GM21367 (cell line): Measurements from ENCODE around the gene EMX2.

Experiments
- ATAC-seq: cut with Tn5 transposase; IDR thresholded peaks from one replicate; pipeline ENCODE4 v1.9.1; 2021; ENCODE audit not compliant: unreplicated experiment

The EMX2 gene

DNA sequence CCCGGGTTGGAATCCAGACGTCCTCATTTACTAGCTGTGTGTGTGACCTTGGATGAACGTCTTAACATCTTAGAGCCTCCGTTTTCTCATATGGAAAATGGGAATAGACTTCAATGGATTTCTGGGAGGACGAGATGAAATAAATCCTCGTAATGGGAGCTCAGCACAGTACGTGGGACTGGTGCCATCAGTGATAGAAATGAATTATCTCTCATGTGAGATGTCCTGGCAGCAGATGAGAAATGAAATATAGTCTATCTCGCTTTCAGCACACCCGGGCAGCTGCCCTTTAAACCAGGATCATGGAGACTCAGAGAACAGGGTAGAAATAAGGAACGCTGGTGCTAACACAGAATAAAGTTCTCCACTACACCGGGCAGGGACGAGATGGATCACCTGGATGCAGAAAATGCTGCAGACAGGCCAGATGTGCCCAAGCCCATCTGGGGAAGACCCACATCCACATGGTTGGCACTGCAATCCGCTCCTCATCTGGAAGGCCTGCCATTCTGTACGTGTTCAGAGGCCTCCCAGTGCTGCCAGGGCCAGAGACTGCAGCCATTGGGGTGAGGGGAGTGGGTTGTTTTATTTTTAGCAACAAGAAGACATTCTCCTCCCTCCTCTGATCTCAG lies 11.1 kb upstream of the EMX2 start:
- ATAC-seq = no peak

DNA sequence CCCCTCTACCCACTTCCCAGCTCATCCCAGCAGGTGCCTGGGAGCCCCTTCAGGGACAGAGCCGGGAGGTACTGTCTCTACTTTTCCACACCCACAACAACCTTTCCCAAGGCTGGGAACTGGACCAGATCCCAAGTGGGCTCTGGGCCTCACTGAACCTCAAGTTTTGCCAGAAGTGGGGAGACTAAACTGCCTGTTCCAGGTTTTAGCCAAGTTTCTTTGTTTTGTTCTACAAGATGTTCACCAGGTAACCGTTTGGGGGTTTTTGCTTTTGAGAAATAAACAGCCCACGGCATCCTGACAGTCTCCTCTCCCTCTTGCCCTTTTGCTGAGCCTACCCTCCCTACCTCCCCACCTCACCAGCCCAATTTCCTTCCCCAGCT lies 10.6 kb upstream of the EMX2 start:
- ATAC-seq = no peak

DNA sequence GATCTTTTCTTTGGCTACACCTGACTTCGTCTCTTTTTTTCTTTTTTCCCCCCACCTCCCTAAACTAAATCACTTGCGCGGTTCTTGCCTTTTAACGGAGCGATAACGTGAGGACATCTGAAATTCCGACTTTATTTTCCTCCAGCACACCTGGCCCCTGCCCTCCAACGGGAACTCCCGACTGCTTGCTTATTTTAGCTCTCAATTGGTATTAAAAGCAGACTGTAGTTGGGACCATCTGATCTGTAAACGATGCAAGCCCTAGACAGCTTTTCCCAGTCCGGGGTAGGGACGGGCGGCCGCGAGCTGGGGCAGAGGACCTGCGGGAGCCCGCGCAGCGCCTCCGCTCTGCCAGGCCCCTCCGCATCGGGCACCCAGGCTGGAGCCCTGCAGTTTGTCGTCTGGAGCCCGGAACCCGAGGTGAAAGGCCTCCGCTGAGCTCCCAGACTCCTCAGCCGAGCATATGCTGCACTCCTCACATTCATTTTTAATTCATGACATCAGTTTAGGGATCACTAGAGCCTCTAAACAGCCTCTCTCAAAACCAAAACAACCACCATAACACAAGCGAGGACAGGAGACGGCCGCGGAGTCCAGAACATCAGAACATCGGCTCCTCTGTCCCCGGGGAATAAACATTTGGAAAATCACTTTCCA lies 10.0 kb upstream of the EMX2 start:
- ATAC-seq = no peak

DNA sequence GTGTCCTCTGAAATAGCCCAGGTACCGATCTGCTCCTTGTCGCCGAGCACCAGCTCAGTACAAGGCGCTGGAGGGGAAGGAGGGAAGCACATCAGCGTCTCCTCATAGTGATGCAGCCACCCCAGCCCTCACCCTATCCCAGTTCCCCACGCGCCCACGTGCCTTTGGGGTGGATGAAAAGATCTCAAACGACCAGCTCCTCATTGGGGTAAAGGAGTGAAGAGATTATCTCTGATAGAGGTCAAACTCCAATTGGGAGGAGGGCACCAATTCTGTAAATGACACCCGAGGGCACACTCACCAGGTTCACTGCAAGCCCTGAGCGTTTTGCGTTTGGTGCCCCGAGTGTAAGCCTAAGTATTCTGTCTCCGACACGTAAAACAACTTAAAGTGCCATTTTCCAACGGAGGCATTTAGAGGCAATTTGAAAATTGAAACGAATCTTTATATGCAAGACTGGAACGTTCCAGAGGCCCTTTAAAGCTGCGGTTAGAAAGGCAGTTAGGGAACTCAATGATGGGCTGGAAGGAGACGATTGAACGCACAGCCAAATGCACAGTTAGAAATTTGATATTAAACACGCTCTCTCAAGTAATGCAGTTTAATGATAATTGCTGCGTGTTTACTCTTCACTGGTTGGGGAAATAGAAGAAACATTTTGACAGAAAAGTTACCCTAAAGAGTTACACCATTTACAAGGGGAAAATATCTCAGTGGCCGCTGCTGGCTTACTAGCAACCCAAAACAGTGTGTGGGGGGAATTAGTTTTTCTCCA lies 8.9 kb upstream of the EMX2 start:
- no peak for ATAC-seq

DNA sequence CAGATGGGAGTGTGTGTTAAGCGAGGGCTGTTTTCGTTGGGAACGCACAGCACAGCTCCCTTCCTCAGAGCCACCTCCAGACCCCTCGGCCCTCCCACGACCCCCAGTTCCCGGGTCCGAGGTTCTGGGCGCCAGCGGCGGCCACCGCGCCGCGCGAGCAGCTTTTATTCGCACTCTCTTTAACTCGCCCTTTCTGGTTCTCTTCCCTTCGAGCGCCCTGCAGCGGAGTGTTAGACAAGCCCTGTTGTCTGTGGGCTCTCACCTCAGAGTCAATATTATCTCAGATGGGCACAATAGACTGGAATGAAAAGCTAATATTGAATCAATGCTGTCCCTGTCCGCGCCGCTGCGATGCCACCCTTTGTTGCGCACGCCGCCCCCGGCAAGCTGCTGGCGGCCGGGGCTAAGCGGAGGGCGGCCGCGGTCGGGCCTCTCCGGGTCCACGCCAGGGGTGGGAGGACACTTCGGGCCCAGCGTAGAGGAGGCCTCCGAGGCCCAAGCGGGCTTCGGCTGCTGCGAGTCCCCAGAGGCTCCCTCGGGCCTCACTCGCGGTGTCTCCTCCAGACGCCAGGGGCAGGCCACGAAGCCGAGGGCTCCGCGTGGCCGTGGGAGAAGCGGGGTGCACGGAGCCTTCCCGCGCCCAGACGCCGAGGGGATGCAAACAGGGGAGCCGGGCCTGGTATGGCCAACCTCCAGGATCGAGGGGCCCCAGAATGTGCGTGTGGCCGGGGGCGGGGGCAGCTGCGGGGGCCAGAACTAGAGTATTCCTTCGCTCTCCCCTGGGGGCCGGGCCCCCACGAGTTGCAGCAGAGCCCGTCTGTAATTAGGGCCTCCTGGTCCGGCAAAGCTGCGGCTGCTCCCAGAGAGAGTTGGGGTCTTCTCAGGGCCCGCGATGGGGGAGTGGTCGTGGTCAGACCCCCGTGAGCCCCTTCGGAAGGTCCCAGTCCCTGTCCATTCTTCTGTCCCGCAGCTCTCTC lies 7.9 kb upstream of the EMX2 start:
- no peak for ATAC-seq

DNA sequence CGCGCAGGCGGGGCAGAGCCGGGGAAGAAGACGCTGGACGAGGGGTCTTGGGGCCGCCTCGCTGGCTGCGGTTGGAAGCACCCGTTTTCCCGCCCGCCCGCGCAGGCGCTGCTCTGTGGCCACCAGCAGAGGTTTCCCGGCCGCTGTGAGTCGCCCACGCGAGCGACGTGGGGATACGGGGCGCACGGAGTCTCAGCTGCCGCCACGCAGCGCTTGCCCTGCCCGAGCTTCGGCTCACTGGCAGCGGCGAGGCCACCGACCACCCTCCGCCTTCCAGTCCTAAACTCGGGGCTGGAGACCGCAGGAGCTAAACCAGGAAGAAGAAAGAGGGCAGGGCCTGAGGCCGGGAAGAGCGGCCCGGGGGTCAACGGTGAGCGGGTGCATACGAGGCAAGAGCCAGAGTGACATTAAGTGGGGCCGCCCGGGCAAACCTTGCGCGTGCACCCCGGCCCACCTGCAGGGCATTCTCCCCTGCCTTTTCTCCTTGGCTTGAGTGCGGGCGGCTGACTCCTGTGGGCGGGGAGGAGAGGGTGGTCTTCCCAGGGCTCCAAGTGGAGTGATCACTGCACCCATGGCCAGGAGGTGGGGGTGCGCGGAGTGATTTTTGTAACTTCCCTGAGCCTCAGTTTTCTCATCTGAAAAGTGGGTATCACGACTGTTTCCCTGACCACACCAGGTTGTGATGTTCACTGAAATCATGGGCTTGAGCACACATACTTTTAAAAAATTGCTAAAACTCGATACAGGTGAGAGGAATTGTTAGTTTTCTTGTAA lies 7.1 kb upstream of the EMX2 start:
- ATAC-seq = no peak

DNA sequence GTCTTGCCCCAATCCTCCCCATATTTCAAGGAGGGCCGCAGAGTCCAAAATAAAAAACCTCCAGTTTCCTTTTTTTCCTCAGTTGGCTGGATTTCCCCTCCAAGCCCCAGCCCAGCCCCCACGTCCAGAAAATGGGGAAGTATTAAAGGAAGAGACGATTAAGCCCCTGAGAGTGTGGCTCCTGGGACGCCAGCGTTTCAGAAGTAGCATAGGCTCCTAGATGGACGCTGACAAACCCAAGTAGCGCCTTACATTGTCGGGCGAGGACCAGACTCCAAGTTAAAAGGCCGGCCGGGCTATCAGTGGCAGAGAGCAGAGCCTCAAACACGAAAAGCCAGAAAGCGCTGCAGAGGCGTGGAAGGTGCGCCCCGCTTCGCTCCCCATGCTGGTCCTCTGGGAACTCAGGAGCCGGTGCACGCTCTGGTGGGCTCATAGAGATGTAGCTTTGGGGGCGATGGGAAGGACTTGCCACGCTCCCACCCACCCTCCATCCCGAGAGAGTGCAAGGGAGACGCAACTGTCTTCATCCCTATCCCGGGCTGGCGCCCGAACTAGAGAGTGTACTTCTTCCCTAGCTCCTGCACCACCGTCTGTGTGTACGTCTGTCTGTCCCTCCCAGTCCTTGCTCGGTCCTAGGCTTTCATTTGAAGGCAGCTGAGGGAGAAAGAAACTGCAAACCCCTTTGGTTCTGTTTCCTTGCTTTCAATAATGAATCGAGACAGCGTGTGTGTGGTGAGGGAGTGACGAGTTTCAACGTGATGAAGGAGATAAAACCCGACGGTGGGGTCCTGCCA lies 6.3 kb upstream of the EMX2 start:
- no peak for ATAC-seq

DNA sequence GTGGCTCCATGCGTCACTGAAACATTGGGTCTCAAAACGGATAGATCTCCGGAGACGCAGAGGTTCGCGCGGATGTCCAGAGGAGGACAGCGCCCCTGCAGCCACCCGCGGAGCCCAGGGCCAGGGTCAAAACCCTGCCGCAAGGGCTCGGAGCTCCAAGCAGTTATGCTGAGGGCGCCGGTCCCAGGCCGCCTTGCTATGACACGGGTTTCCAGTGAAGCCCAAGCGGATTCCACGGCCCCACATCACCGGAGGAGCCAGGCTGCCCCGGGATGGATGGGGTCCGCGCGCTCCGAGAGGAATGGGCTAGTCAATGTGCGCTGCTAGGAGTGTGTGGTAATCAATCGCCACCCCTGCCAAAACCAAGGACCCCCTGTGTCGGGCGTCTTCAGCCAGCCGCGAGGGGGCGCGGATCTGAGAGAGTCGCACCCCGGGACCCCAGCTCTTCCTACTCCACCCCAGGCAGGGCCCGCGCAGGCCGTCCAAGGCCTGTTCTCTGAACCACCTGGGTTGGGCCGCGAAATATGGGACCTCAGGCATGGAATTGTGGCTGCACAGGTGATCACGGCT lies 5.6 kb upstream of the EMX2 start:
- no peak for ATAC-seq

DNA sequence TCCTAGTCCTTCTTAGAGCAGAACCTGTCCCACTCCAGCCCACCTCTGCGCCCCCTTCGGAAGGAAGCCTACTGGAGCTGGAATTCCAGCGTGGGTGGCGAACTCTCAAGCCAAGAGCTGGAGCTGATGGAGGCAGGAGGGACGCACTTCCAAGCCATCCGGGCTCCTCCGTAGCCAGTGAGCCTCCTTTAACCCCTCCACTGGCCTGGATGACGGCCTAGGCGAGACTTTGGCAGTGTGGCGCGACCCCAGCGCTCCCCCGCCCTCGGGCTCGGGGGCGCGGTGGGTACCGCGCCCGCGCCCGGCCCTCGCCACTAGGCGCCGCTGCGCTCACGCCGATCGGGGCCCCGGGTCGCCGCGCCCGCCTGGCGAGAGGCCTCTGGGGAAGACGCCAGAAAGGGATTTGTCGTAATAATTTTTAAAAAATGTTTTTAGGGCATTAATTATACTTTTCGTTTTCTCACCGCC lies 5.1 kb upstream of the EMX2 start:
- no peak for ATAC-seq

DNA sequence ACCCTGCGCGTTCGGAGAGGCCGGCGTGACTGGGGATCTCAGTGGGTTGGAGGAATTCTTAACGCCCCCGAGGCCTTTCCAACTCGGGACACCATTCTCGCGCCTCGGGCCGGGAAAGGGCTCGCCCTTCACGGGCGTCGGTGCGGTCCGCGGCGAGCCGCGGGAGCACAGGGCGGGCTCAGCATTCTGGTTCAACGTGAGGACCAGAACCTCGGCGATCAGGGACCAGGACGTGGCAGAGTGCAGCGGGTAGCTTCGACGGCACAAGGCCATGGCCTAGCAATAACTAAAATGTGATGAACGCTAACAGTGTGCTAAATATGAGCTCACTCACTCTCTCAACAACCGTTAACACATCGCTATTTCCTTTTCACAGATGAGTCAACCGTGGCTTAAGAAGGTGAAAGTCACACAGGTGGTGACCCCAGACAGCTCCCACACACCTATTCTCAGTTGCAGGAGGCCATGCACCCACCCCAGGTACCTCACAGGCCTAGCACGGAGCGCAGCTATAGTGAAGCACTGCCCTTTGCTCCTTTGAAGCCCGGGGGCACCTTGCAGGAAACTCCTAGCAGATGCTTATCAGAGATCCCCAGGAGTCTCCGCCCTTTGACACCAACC lies 4.5 kb upstream of the EMX2 start:
- ATAC-seq = peak; percentile 52

DNA sequence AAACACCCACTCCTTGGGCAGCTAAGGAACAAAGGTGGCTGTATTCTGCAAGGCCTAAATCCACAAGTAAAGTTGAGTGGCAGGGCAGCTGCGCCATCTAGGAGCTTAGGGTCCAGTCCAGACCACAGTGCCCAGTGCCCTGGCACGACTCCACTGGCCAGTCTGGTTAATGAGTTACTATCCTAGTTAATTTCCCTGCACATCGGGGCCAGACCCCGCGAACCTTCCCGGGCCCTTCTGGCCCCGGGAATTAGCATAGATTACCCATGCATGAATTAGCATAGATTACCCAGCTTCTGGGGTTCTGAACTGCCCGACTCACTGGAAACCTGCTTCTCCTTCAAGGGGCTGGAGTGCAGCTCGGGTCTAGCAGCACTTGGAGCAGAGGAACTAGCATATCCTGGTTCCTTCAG lies 3.2 kb upstream of the EMX2 start:
- no peak for ATAC-seq

DNA sequence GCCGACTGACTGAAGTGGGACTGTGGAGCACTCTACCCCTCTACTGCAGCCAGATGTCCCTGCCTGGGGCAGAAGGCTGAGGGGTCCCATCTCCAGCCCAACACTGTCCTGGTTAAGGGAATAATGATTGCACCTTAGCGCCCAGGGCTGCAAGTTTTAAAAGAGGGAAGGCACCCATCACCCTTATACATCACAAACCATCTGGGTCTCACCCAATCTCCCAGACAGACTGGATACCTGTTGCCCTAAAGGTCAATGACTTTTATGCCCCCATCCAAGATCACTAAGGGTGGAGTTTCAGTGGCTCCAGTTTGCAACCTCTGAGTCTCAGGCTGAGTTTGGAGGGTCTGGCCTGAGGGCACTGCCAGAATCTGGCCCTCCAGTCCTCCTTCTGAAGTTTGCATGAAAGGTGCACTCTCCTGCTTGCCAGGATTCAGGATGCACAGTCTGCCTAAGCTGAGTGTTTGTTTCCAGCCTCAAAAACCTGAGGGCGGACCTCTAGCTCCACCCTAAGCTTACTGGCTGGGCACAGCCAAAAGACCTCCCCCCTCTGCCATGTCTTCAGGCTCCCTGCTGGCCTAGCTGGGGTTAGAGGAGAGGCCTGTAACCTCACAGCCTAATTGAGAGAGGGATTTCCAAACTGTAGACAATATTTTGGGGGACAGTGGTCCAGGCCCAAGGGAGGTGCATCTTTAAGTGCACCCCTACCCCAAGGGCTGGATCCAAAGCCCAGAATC lies 2.5 kb upstream of the EMX2 start:
- ATAC-seq = no peak

DNA sequence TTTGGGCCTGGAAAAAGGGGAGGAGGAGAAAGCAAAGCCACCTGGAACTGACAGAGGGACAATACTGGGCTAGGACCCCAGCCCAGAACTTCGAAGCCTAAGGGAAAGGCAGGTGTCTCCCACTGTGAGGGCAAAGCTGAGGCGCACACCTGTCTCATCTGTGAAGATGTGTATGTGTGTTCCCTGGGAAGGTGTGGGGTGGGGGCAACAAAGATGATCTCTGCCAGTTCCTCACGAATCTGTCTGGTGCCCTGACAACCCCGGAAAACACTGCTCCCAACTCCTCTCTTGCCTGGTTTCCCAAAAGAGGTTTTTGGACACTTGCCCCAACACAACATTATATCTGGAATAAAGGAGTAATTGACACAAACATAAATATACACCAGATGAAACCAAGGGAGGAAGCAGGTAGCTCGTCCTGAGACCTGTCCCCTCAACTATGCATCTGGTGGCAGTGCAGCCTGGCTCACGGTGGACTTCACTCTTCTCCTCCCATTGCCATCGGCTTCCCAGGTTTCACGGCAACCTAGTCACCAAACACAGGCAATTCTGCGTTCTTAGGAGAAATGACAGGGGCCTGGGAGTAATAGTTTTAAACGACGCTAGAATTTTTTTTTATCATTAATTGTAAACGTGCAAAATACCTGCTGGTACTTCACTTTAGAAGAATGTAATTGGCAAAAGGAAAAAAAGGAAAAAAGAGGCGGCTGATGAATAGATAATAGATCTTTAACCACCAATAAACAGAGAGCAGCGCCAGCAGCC lies 1.7 kb upstream of the EMX2 start:
- ATAC-seq = no peak

DNA sequence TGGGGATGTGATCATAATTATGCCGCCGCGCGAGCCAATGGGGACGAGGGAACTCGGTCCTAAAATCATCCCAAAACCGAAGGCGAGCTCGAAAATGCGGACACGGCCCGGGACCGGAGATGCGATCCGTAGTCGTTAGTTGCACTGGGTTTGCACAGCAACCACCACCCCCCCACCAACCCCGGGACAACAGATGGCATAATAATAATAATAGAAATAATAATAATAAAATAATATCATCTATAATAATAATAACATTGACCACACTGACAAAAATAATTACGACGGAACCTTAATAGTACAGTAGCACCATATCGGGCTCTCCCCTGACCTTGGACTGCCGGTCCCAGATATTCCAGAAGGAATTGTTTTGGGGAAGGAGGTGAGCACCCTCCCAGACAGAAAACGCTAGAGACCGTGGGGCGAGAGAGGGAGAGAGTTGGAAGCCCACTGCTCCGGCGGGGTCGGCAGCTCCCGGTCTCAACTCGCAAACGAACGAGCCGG lies 1.1 kb upstream of the EMX2 start:
- ATAC-seq = no peak

DNA sequence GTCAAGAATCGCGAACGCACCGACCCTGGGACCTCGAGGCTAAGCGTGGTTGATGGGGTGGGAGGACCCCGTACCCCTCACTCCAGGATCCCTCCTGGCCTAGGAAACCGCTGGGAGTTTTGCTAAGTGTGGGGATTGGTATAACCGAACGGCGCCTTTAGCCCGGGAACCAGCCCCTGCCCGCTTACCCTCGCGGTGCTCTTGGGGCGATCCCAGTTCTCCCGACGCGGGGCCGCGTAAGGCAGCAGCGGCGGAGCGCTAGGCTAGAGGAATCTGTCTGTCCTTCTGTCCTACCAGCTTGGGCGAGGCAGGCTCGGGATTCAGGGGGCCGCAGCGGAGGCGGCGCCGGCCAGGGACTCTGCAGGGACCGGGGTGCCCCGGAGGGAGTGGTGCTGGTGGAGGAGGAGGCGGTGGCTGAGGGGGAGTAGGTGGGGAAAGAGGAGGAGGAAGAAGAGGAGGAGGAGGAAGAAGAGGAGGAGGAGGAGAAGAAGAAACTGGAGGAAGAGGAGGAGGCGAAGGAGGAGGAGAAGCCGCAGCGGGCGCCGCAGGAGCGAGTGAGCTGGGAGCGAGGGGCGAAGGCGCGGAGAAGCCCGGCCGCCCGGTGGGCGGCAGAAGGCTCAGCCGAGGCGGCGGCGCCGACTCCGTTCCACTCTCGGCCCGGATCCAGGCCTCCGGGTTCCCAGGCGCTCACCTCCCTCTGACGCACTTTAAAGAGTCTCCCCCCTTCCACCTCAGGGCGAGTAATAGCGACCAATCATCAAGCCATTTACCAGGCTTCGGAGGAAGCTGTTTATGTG lies 439 bp upstream of the EMX2 start:
- no peak for ATAC-seq
